GM12875 (cell line): ENCODE results near the gene GLI1.

ENCODE experiments used
- H3K4me3 ChIP-seq: one replicate; pipeline ENCODE4 v1.5.1; 2011; ENCODE audit warnings: low read depth, low read length, control low read depth
- TF ChIP-seq, protein P1 (sequence below): IDR thresholded peaks from 2 replicates; pipeline ENCODE4 v1.5.1; 2011; ENCODE audit warnings: low read depth, mild to moderate bottlenecking, control low read depth, inconsistent platforms, low read length, moderate library complexity, borderline replicate concordance; ENCODE audit not compliant: insufficient read depth

Gene GLI1

DNA sequence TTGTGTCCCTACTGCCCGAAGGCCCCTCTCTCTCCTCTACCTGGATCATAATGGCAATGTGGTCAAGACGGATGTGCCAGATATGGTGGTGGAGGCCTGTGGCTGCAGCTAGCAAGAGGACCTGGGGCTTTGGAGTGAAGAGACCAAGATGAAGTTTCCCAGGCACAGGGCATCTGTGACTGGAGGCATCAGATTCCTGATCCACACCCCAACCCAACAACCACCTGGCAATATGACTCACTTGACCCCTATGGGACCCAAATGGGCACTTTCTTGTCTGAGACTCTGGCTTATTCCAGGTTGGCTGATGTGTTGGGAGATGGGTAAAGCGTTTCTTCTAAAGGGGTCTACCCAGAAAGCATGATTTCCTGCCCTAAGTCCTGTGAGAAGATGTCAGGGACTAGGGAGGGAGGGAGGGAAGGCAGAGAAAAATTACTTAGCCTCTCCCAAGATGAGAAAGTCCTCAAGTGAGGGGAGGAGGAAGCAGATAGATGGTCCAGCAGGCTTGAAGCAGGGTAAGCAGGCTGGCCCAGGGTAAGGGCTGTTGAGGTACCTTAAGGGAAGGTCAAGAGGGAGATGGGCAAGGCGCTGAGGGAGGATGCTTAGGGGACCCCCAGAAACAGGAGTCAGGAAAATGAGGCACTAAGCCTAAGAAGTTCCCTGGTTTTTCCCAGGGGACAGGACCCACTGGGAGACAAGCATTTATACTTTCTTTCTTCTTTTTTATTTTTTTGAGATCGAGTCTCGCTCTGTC, 2.7 kb upstream of the GLI1 start:
- TF ChIP-seq, protein P1, sequence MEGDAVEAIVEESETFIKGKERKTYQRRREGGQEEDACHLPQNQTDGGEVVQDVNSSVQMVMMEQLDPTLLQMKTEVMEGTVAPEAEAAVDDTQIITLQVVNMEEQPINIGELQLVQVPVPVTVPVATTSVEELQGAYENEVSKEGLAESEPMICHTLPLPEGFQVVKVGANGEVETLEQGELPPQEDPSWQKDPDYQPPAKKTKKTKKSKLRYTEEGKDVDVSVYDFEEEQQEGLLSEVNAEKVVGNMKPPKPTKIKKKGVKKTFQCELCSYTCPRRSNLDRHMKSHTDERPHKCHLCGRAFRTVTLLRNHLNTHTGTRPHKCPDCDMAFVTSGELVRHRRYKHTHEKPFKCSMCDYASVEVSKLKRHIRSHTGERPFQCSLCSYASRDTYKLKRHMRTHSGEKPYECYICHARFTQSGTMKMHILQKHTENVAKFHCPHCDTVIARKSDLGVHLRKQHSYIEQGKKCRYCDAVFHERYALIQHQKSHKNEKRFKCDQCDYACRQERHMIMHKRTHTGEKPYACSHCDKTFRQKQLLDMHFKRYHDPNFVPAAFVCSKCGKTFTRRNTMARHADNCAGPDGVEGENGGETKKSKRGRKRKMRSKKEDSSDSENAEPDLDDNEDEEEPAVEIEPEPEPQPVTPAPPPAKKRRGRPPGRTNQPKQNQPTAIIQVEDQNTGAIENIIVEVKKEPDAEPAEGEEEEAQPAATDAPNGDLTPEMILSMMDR = no peak
- H3K4me3 ChIP-seq = no peak overlapping the region

GRCh38 chr12:57458665-57459054, 925 bp upstream of the GLI1 start:
- peak overlapping the region; percentile 56 for H3K4me3 ChIP-seq
- TF ChIP-seq, protein P1 = no peak

GRCh38 chr12:57459055-57459749, 383 bp upstream of the GLI1 start:
- peak overlapping the region; percentile 56 for H3K4me3 ChIP-seq
- TF ChIP-seq, protein P1 = peak; percentile 97

DNA sequence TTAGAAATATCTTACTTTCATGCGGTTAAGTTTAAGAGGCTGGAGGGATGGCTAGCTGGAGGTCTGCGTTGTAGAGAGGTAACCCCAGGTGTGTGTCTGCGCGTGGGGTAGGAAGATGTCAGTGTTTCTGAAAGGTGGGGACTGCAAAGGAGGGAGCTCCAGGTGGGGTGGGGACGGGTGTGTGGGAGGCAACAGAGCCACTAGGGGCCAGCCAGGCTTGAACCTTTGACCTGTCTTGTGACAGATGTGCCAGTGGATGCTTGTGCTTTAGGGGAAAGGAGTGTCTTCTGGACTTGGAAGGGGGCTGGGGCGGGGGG, 841 bp downstream of the GLI1 start:
- H3K4me3 ChIP-seq = no peak overlapping the region
- TF ChIP-seq, protein P1 = no peak

DNA sequence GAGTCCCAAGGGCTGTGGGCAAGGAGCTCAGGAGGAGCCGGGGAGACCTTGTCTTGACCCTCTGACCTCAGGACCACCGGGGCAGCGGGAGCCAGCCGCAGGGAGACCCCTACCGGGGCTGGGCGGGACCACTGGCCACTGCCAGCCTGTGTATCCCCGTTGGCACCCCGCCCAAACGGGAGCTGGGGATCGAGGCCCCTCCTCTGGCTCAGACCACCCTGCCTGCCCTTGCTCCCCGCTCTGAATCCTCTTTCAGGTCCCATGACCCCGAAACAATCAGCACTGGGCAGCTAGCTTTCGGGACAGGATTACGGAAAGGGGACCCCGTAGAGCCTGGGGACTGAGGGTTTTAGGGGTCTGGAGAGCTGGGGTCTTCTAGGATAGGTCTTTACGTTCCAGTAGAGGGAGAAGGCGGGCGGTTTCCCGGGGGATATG, 1.3 kb downstream of the GLI1 start:
- H3K4me3 ChIP-seq = no peak overlapping the region
- TF ChIP-seq, protein P1 = no peak

GRCh38 chr12:57461276-57461916, 1.8 kb downstream of the GLI1 start:
- H3K4me3 ChIP-seq = peak overlapping the region; percentile 63
- TF ChIP-seq, protein P1 = no peak

- TF ChIP-seq, protein P1 = no peak
- peak overlapping the region; percentile 63 for H3K4me3 ChIP-seq
Observed at GRCh38 chr12:57461917-57462250, 2.3 kb downstream of the GLI1 start.
